ENCODE data around the gene TIMM50.
"Not testable (repeated sequence)": the region's sequence is repeated elsewhere in the genome, so short reads cannot be mapped to it uniquely, and the experiment has no call there.

DNA sequence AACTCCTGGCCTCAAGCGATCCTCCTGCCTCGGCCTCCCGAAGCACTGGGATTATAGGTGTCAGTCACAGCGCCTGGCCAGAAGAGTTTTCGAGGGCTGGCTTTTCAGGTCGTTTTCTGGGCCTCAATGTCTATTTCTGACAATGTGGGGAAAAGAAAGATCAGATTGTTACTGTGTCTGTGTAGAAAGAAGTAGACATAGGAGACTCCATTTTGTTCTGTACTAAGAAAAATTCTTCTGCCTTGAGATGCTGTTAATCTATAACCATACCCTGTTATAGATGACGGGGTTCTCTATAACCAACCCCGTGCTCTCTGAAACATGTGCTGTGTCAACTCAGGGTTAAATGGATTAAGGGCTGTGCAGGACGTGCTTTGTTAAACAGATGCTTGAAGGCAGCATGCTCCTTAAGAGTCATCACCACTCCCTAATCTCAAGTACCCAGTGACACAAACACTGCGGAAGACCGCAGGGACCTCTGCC is 1.3 kb upstream of the TIMM50 start:
- TF ChIP-seq, protein P1, sequence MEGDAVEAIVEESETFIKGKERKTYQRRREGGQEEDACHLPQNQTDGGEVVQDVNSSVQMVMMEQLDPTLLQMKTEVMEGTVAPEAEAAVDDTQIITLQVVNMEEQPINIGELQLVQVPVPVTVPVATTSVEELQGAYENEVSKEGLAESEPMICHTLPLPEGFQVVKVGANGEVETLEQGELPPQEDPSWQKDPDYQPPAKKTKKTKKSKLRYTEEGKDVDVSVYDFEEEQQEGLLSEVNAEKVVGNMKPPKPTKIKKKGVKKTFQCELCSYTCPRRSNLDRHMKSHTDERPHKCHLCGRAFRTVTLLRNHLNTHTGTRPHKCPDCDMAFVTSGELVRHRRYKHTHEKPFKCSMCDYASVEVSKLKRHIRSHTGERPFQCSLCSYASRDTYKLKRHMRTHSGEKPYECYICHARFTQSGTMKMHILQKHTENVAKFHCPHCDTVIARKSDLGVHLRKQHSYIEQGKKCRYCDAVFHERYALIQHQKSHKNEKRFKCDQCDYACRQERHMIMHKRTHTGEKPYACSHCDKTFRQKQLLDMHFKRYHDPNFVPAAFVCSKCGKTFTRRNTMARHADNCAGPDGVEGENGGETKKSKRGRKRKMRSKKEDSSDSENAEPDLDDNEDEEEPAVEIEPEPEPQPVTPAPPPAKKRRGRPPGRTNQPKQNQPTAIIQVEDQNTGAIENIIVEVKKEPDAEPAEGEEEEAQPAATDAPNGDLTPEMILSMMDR (IDR thresholded peaks at IDR 0.05): not testable (repeated sequence)
- not testable (repeated sequence) for TF ChIP-seq POLR2AphosphoS5, POLR2A, EP300 (IDR thresholded peaks at IDR 0.05)
